Activated naive CD4-positive, alpha-beta T cell treated with anti-CD3 and anti-CD28 coated beads, Interleukin-2, amount 10 ng/mL, durations not matched to agents 5 hours and 36 hours (primary cell): Measurements from ENCODE around the gene TRIM6. TPM values are rescaled to one million over a fixed set of nuclear protein-coding genes. Genes with fewer than 3 reads are reported as not detected.

Experiments
- total RNA-seq, 2 experiments: library from RNA; stranded (reverse); gene quantifications; one replicate each; pipeline ENCODE4 v1.2.3, GENCODE V29; 2021

TRIM6 gene, protein sequence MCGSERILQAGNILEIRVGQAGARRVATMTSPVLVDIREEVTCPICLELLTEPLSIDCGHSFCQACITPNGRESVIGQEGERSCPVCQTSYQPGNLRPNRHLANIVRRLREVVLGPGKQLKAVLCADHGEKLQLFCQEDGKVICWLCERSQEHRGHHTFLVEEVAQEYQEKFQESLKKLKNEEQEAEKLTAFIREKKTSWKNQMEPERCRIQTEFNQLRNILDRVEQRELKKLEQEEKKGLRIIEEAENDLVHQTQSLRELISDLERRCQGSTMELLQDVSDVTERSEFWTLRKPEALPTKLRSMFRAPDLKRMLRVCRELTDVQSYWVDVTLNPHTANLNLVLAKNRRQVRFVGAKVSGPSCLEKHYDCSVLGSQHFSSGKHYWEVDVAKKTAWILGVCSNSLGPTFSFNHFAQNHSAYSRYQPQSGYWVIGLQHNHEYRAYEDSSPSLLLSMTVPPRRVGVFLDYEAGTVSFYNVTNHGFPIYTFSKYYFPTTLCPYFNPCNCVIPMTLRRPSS
- under 1 TPM; 0.10 to 0.28 TPM for total RNA-seq

GRCh38 chr11:5596607-5597201 lies at the start of gene TRIM6:
Gene TRIM6, plus strand, starts transcription at chr11:5596637. Its CDS starts 261 bp downstream, at chr11:5596898.

GRCh38 chr11:5548440-5548839 lies 48.0 kb upstream of the TRIM6 start, which contains the start of gene OR52H1:
Gene OR52H1, minus strand, starts transcription at chr11:5548540. Its CDS starts 3,035 bp downstream, at chr11:5545505.

GRCh38 chr11:5580577-5580976 lies 15.9 kb upstream of the TRIM6 start, which contains the start of gene OR52B6:
Gene OR52B6, plus strand, starts transcription at chr11:5580877. Its CDS starts 0 bp downstream, at chr11:5580877.

GRCh38 chr11:5624489-5625279 lies 28.2 kb downstream of the TRIM6 start, which contains the start of gene TRIM34:
Gene TRIM34, plus strand, starts transcription at chr11:5625001. Its CDS starts 7,331 bp downstream, at chr11:5632332.

Other genes starting within 250 kb of the TRIM6 start
- not detected for gene OR51B6, start 245.1 kb upstream of the TRIM6 start, total RNA-seq
- not detected for gene OR51M1, start 212.8 kb upstream of the TRIM6 start, total RNA-seq
- not detected for gene OR51Q1, start 174.5 kb upstream of the TRIM6 start, total RNA-seq
- gene OR51I1, start 155.1 kb upstream of the TRIM6 start, total RNA-seq = not detected
- gene OR51I2, start 147.3 kb upstream of the TRIM6 start, total RNA-seq = not detected
- not detected for gene OR52D1, start 108.0 kb upstream of the TRIM6 start, total RNA-seq
- gene UBQLN3, start 86.7 kb upstream of the TRIM6 start, total RNA-seq = not detected
- under 1 TPM in 1 of 2 experiments, not detected in 1; 0.20 TPM for gene UBQLNL, start 79.9 kb upstream of the TRIM6 start, total RNA-seq
- gene OR52H1, start 48.1 kb upstream of the TRIM6 start, total RNA-seq = not detected
- gene OR52B6, start 15.8 kb upstream of the TRIM6 start, total RNA-seq = not detected
- gene TRIM34, start 28.4 kb downstream of the TRIM6 start, total RNA-seq = 10 to 100 TPM; 12.9 to 13.3 TPM
- 10 to 100 TPM; 28.7 to 28.9 TPM for gene TRIM5, start 88.4 kb downstream of the TRIM6 start, total RNA-seq
- 100 to 1,000 TPM; 262 to 277 TPM for gene TRIM22, start 93.2 kb downstream of the TRIM6 start, total RNA-seq
- under 1 TPM; 0.40 to 0.55 TPM for gene OR56B1, start 139.8 kb downstream of the TRIM6 start, total RNA-seq
- gene OR52N4, start 157.6 kb downstream of the TRIM6 start, total RNA-seq = 1 to 10 TPM; 1.3 to 1.9 TPM
- not detected for gene OR52N5, start 186.7 kb downstream of the TRIM6 start, total RNA-seq
- gene OR52N1, start 194.6 kb downstream of the TRIM6 start, total RNA-seq = not detected
- gene OR52N2, start 212.3 kb downstream of the TRIM6 start, total RNA-seq = not detected
- not detected for gene OR52E6, start 245.3 kb downstream of the TRIM6 start, total RNA-seq